ENCODE measurements around the gene MEGF8.
A peak's percentile ranks its signal among the peaks of the same experiment; 100 is the strongest.

The MEGF8 gene

DNA sequence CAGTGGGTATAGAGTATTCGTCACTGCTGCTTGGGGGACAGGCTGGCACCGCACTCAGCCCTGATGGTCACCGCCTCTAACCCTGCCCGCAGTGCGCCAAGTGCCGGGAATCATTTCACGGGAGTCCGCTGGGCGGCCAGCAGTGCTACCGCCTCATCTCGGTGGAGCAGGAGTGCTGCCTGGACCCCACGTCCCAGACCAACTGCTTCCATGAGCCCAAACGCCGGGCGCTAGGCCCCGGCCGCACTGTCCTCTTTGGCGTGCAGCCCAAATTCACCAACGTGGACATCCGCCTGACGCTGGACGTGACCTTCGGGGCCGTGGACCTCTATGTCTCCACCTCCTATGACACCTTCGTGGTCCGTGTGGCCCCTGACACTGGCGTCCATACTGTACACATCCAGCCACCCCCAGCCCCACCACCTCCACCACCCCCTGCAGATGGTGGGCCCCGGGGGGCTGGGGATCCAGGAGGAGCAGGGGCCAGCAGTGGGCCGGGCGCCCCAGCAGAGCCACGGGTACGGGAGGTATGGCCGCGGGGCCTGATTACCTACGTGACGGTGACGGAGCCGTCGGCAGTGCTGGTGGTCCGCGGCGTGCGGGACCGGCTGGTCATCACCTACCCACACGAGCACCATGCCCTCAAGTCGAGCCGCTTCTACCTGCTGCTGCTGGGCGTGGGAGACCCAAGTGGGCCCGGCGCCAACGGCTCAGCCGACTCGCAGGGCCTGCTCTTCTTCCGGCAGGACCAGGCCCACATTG is 50.2 kb downstream of the MEGF8 start:
- no peak for DNase-seq (ENCODE audit: insufficient read length, low spot score)
- FAIRE-seq, result no peak
- TF ChIP-seq, protein P1, sequence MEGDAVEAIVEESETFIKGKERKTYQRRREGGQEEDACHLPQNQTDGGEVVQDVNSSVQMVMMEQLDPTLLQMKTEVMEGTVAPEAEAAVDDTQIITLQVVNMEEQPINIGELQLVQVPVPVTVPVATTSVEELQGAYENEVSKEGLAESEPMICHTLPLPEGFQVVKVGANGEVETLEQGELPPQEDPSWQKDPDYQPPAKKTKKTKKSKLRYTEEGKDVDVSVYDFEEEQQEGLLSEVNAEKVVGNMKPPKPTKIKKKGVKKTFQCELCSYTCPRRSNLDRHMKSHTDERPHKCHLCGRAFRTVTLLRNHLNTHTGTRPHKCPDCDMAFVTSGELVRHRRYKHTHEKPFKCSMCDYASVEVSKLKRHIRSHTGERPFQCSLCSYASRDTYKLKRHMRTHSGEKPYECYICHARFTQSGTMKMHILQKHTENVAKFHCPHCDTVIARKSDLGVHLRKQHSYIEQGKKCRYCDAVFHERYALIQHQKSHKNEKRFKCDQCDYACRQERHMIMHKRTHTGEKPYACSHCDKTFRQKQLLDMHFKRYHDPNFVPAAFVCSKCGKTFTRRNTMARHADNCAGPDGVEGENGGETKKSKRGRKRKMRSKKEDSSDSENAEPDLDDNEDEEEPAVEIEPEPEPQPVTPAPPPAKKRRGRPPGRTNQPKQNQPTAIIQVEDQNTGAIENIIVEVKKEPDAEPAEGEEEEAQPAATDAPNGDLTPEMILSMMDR (IDR thresholded peaks at IDR 0.05; ENCODE audit: insufficient read depth, missing control alignments), result no peak

DNA sequence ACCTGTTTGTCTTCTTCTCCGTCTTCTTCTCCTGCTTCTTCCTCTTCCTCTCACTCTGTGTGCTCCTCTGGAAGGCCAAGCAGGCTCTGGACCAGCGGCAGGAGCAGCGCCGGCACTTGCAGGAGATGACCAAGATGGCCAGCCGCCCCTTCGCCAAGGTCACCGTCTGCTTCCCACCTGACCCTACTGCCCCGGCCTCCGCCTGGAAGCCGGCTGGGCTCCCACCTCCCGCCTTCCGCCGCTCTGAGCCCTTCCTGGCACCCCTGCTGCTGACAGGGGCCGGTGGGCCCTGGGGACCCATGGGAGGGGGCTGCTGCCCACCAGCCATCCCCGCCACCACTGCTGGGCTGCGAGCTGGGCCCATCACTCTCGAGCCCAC is 50.7 kb downstream of the MEGF8 start:
- TF ChIP-seq, protein P1 (IDR thresholded peaks at IDR 0.05; ENCODE audit: insufficient read depth, missing control alignments), result no peak
- no peak for FAIRE-seq
- DNase-seq (ENCODE audit: insufficient read length, low spot score), result no peak

- DNase-seq (ENCODE audit: insufficient read length, low spot score) (no peak), FAIRE-seq (no peak)
- TF ChIP-seq, protein P1 (IDR thresholded peaks at IDR 0.05; ENCODE audit: insufficient read depth, missing control alignments), result no peak
Measured at GRCh38 chr19:42378225-42379215, 53.1 kb downstream of the MEGF8 start.

GRCh38 chr19:42380155-42380554 is 54.7 kb downstream of the MEGF8 start:
- TF ChIP-seq, protein P1 (IDR thresholded peaks at IDR 0.05; ENCODE audit: insufficient read depth, missing control alignments), result no peak
- FAIRE-seq (no peak), DNase-seq (ENCODE audit: insufficient read length, low spot score) (no peak)

- FAIRE-seq, result no peak
- TF ChIP-seq, protein P1 (IDR thresholded peaks at IDR 0.05; ENCODE audit: insufficient read depth, missing control alignments), result peak; percentile 41
Measured at GRCh38 chr19:42386974-42387707, 61.7 kb downstream of the MEGF8 start.

GRCh38 chr19:42388851-42389489 is 63.5 kb downstream of the MEGF8 start:
- TF ChIP-seq, protein P1 (IDR thresholded peaks at IDR 0.05; ENCODE audit: insufficient read depth, missing control alignments), result no peak
- FAIRE-seq, result no peak
- DNase-seq (ENCODE audit: insufficient read length, low spot score), result no peak

More at GRCh38 chr19:42386974-42387707, 61.7 kb downstream of the MEGF8 start:
- DNase-seq (ENCODE audit: insufficient read length, low spot score), result peak; percentile 94

Measured in D721Med (cell line).